Activated CD4-positive, alpha-beta memory T cell treated with anti-CD3 and anti-CD28 coated beads, Interleukin-2, amount 10 ng/mL, durations not matched to agents 7 days and 5 days (primary cell): ENCODE measurements around the gene GNG2. TPM values are rescaled to one million over a fixed set of nuclear protein-coding genes. Genes with fewer than 3 reads are reported as not detected.

Experiments used
- CTCF ChIA-PET: fragments of 350-600 bp; sonication (Branson Sonifier 250); formaldehyde crosslinking; loops from one replicate; lab custom pipeline; 2021; ENCODE audit warnings: antibody characterized with exemption, inconsistent platforms; lab: Charles Lee
- POLR2A ChIA-PET: fragments of 350-600 bp; sonication (Branson Sonifier 250); formaldehyde crosslinking; loops from one replicate; lab custom pipeline; 2021; ENCODE audit warnings: antibody characterized with exemption; lab: Charles Lee
- DNase-seq: peaks from one replicate; pipeline ENCODE4 v3.0.0-alpha.2; 2020
- H3K27ac Mint-ChIP-seq: one replicate; pipeline ENCODE4 v1.8.0; 2021; ENCODE audit warnings: mild to moderate bottlenecking, mixed read lengths
- H3K27me3 Mint-ChIP-seq: one replicate; pipeline ENCODE4 v1.8.0; 2021; ENCODE audit warnings: mixed read lengths
- H3K36me3 Mint-ChIP-seq: one replicate; pipeline ENCODE4 v1.8.0; 2021; ENCODE audit warnings: low read depth, mixed read lengths
- H3K4me1 Mint-ChIP-seq: one replicate; pipeline ENCODE4 v1.8.0; 2021; ENCODE audit warnings: mixed read lengths
- H3K4me3 Mint-ChIP-seq: one replicate; pipeline ENCODE4 v1.8.0; 2021; ENCODE audit warnings: mild to moderate bottlenecking, mixed read lengths
- H3K9me3 Mint-ChIP-seq: one replicate; pipeline ENCODE4 v1.8.0; 2021; ENCODE audit warnings: mixed read lengths
- total RNA-seq, 2 experiments: library from RNA; stranded (reverse); gene quantifications; one replicate each; pipeline ENCODE4 v1.2.3, GENCODE V29; 2021

Gene GNG2
- total RNA-seq, 2 experiments from 2014 or later = 296 to 304 TPM

DNA sequence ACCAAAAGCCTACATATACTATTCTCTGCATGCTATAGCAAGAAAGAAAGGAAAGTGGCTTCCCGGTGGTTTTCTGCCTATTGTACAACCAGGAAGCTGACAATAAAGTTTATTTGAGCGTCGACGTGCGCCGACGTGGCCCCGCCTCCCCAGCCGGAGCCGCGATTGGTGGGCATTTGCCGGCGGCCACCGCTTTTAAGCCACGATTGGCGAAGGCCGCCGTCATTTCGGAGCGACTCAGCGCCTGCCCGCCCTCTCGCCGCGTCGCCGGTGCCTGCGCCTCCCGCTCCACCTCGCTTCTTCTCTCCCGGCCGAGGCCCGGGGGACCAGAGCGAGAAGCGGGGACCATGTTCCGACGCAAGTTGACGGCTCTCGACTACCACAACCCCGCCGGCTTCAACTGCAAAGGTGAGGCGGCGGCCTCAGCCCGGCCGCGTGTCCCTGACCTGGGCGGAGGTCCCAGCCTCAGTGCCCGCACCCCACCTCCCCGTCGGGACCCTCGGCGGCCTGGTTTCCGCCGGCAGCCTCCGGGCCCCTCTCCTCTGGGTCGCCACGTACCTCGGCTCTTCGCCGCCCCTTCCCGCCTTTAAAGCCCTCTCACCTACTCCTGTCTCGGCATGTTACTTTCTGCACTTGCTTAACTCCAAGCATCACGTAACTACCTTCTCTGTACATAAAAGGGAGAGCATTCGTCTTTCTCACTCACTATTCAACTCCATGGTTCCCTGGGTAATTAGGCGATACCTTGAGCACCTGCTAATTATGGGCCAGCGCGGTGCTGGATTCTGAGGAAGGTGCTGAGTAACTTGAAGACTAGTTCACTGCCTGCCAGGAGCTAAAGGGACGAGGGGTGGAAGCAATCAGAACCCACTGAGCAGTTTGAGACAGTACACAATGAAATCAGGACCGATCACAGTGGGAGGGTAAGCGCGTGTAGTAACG, 129.2 kb downstream of the GNG2 start, which contains the start of gene RTRAF:
TSS of gene RTRAF (plus strand) at position 254 of the 942 bp plus-strand sequence. CDS start at position 348, 94 bp downstream.
- Mint-ChIP-seq H3K9me3 (no peaks in the 10 kb centered on the region), H3K36me3 (peaks cover 26% of the 10 kb centered on the region), H3K27ac (peak within 1 kb of the TSS; percentile 91), H3K4me1 (peaks cover 38% of the 10 kb centered on the region), H3K27me3 (no peaks in the 10 kb centered on the region), H3K4me3 (peak within 1 kb of the TSS; percentile 93)
- POLR2A ChIA-PET = interaction anchor here (0.6 to 2.3 kb wide), 12 partner anchors 9 to 753 kb away, joined by 3 to 8 read pairs (median 4); partner anchors contain the start of gene GNG2
- CTCF ChIA-PET = interaction anchor here (0.9 kb wide), 1 partner anchor 11 kb away, joined by 3 read pairs; no protein-coding TSS in a partner anchor
- peak; percentile 93 for DNase-seq

- no peaks in the 10 kb centered on the region for H3K9me3 Mint-ChIP-seq
- H3K27me3 Mint-ChIP-seq = no peaks in the 10 kb centered on the region
- DNase-seq = no peak
- POLR2A ChIA-PET = interaction anchor here (0.6 to 2.3 kb wide), 8 partner anchors 10 to 752 kb away, joined by 3 to 8 read pairs (median 4); no protein-coding TSS in a partner anchor
- peak overlapping the region; percentile 93 for H3K4me3 Mint-ChIP-seq
- CTCF ChIA-PET = no interaction called here
- peaks cover 41% of the 10 kb centered on the region for H3K4me1 Mint-ChIP-seq
- peaks cover 34% of the 10 kb centered on the region for H3K36me3 Mint-ChIP-seq
- H3K27ac Mint-ChIP-seq = peak overlapping the region; percentile 91
Measured at GRCh38 chr14:51990488-51990887, 130.1 kb downstream of the GNG2 start.

- peaks cover 48% of the 10 kb centered on the region for H3K36me3 Mint-ChIP-seq
- H3K4me3 Mint-ChIP-seq = no peak overlapping the region
- ChIA-PET POLR2A (interaction anchor here (1.4 kb wide), 1 partner anchor 22 kb away, joined by 3 read pairs; no protein-coding TSS in a partner anchor), CTCF (interaction anchor here (0.8 to 1.6 kb wide), 3 partner anchors 13 to 279 kb away, joined by 3 to 6 read pairs (median 3); no protein-coding TSS in a partner anchor)
- no peak for DNase-seq
- no peaks in the 10 kb centered on the region for H3K9me3 Mint-ChIP-seq
- no peak overlapping the region for H3K27ac Mint-ChIP-seq
- H3K27me3 Mint-ChIP-seq = no peaks in the 10 kb centered on the region
- H3K4me1 Mint-ChIP-seq = peaks cover 44% of the 10 kb centered on the region
Measured at GRCh38 chr14:51993285-51993920, 133.0 kb downstream of the GNG2 start.

GRCh38 chr14:51996148-51996746, 135.8 kb downstream of the GNG2 start:
- DNase-seq = no peak
- peaks cover 29% of the 10 kb centered on the region for H3K4me1 Mint-ChIP-seq
- CTCF ChIA-PET = interaction anchor here (0.6 to 2.4 kb wide), 12 partner anchors 10 to 344 kb away, joined by 3 to 9 read pairs (median 3); no protein-coding TSS in a partner anchor
- peaks cover 63% of the 10 kb centered on the region for H3K36me3 Mint-ChIP-seq
- H3K9me3 Mint-ChIP-seq = no peaks in the 10 kb centered on the region
- H3K4me3 Mint-ChIP-seq = no peak overlapping the region
- POLR2A ChIA-PET = interaction anchor here (1.0 kb wide), 1 partner anchor 10 kb away, joined by 3 read pairs; no protein-coding TSS in a partner anchor
- no peaks in the 10 kb centered on the region for H3K27me3 Mint-ChIP-seq
- no peak overlapping the region for H3K27ac Mint-ChIP-seq

DNA sequence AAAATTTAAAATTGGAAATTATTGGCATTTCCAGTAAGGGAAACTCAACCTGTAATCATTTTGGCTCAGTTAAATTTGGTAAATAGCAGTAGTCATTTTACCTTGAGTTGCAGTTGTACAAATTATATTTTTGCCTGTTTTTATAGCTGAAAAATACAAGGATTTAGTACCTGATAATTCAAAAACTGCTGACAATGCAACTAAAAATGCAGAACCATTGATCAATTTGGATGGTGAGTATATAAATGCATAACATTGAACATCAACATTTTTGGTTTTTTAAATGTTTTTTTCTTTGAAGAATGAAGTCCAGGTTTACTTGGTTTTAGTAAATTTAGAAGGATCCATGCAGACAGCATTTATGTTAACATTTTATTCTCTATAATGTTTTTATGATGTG, 137.9 kb downstream of the GNG2 start:
- ChIA-PET CTCF (no interaction called here), POLR2A (no interaction called here)
- H3K36me3 Mint-ChIP-seq = peaks cover 72% of the 10 kb centered on the region
- DNase-seq = no peak
- no peaks in the 10 kb centered on the region for H3K9me3 Mint-ChIP-seq
- H3K4me1 Mint-ChIP-seq = peaks cover 15% of the 10 kb centered on the region
- no peak overlapping the region for H3K27ac Mint-ChIP-seq
- no peak overlapping the region for H3K4me3 Mint-ChIP-seq
- no peaks in the 10 kb centered on the region for H3K27me3 Mint-ChIP-seq

- Mint-ChIP-seq H3K4me1 (peaks cover 9% of the 10 kb centered on the region), H3K9me3 (no peaks in the 10 kb centered on the region), H3K27me3 (no peaks in the 10 kb centered on the region), H3K36me3 (peaks cover 69% of the 10 kb centered on the region), H3K27ac (no peak overlapping the region), H3K4me3 (no peak overlapping the region)
- ChIA-PET CTCF (no interaction called here), POLR2A (no interaction called here)
- DNase-seq = no peak
Measured at GRCh38 chr14:51999084-51999483, 138.7 kb downstream of the GNG2 start.

DNA sequence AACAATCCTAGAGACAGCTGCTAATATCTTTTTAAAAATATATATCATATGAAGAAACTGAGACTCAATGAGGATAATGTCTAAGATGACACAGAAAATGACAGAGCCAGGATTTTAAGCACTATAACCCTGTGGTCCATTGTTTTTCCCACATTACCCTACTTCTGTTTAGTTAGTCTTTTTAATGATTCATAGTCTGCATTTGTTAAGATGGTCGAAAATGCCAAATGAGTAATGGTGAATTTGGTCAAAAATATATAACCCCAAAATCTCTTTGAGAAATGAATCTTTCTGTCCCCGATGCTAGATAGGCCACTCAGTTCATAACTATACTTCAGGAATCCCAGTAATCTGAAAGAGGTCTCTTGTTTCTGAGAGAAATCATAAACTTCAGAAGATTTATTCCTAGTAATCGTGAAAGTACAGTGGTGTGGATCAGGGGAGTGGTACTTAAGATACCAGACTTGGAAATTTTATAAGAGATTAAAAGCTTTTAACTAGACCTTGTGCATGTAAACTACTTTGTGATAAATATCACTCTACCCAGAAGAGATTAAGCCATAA, 139.7 kb downstream of the GNG2 start:
- H3K4me1 Mint-ChIP-seq = peaks cover 4% of the 10 kb centered on the region
- H3K4me3 Mint-ChIP-seq = no peak overlapping the region
- no peak overlapping the region for H3K27ac Mint-ChIP-seq
- no peaks in the 10 kb centered on the region for H3K27me3 Mint-ChIP-seq
- ChIA-PET POLR2A (no interaction called here), CTCF (no interaction called here)
- H3K36me3 Mint-ChIP-seq = peaks cover 66% of the 10 kb centered on the region
- H3K9me3 Mint-ChIP-seq = no peaks in the 10 kb centered on the region
- no peak for DNase-seq

DNA sequence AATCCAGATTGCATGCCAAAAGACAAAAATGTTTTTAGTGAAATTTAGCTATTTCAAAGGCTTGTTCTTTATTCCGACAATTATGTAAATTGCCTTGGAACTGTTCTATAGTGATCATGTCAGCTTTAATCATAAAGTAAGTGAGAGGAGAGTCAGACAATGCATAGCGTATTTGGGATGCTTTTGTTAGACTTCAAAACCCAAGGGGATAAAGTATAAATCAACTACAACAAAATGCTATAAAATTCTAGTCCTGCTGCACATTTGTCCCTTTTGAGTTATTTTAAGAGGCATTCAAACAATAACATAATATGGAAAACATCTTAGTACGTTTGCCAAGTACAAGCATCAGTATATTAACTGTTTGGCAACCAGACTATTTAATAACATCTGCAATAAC, 140.3 kb downstream of the GNG2 start:
- CTCF ChIA-PET = no interaction called here
- POLR2A ChIA-PET = no interaction called here
- Mint-ChIP-seq H3K9me3 (no peaks in the 10 kb centered on the region), H3K36me3 (peaks cover 68% of the 10 kb centered on the region), H3K27ac (no peak overlapping the region), H3K27me3 (no peaks in the 10 kb centered on the region), H3K4me1 (peaks cover 4% of the 10 kb centered on the region), H3K4me3 (no peak overlapping the region)
- no peak for DNase-seq

GRCh38 chr14:52002542-52002941, 142.1 kb downstream of the GNG2 start:
- CTCF ChIA-PET = no interaction called here
- no peak for DNase-seq
- H3K4me1 Mint-ChIP-seq = no peaks in the 10 kb centered on the region
- POLR2A ChIA-PET = interaction anchor here (0.6 to 1.2 kb wide), 2 partner anchors 12 to 128 kb away, joined by 3 to 4 read pairs; no protein-coding TSS in a partner anchor
- peaks cover 67% of the 10 kb centered on the region for H3K36me3 Mint-ChIP-seq
- H3K27ac Mint-ChIP-seq = no peak overlapping the region
- H3K9me3 Mint-ChIP-seq = no peaks in the 10 kb centered on the region
- no peak overlapping the region for H3K4me3 Mint-ChIP-seq
- no peaks in the 10 kb centered on the region for H3K27me3 Mint-ChIP-seq

- Mint-ChIP-seq H3K36me3 (peaks cover 74% of the 10 kb centered on the region), H3K27me3 (no peaks in the 10 kb centered on the region), H3K4me1 (no peaks in the 10 kb centered on the region), H3K27ac (no peak overlapping the region), H3K4me3 (no peak overlapping the region), H3K9me3 (no peaks in the 10 kb centered on the region)
- ChIA-PET POLR2A (interaction anchor here (1.2 kb wide), 1 partner anchor 13 kb away, joined by 3 read pairs; no protein-coding TSS in a partner anchor), CTCF (no interaction called here)
- DNase-seq = no peak
Measured at GRCh38 chr14:52003324-52003723, 142.9 kb downstream of the GNG2 start.

GRCh38 chr14:52005625-52006024, 145.2 kb downstream of the GNG2 start:
- Mint-ChIP-seq H3K27ac (no peak overlapping the region), H3K27me3 (no peaks in the 10 kb centered on the region), H3K9me3 (no peaks in the 10 kb centered on the region), H3K4me3 (no peak overlapping the region), H3K4me1 (no peaks in the 10 kb centered on the region), H3K36me3 (peaks cover 71% of the 10 kb centered on the region)
- DNase-seq = no peak
- ChIA-PET POLR2A (interaction anchor here (1.1 kb wide), 1 partner anchor 10 kb away, joined by 3 read pairs; no protein-coding TSS in a partner anchor), CTCF (interaction anchor here (0.5 to 1.7 kb wide), 2 partner anchors 10 to 294 kb away, joined by 3 to 9 read pairs; no protein-coding TSS in a partner anchor)

DNA sequence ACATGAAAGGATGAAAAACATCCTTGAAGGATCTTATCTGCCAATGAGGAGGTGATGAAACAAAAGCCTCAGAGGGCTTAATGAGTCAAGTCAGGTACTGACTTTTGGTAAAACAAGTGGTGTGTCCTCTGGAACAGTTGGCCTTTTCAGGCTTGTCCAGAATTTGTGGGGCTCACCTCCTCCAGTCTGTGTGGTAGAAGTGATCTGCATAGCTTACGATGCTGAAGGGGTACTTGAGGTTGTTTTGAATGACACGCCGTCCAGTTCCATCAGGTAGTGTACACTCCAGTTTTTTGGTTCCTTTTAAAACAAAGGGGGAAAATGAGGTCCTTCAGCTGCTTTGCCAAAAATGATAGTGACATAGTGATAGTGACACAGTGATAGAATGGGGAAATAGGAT, 145.9 kb downstream of the GNG2 start:
- Mint-ChIP-seq H3K4me1 (no peaks in the 10 kb centered on the region), H3K27ac (no peak overlapping the region), H3K4me3 (no peak overlapping the region), H3K9me3 (no peaks in the 10 kb centered on the region), H3K36me3 (peaks cover 74% of the 10 kb centered on the region), H3K27me3 (no peaks in the 10 kb centered on the region)
- ChIA-PET CTCF (interaction anchor here (0.9 to 1.7 kb wide), 2 partner anchors 11 to 15 kb away, joined by 3 to 9 read pairs; no protein-coding TSS in a partner anchor), POLR2A (interaction anchor here (1.1 to 1.3 kb wide), 2 partner anchors 11 to 124 kb away, joined by 3 read pairs; no protein-coding TSS in a partner anchor)
- DNase-seq = no peak
